ENCODE data around the gene SCO2. TPM values are rescaled to one million over a fixed set of nuclear protein-coding genes. Genes with fewer than 3 reads are reported as not detected.
A peak's percentile ranks its signal among the peaks of the same experiment; 100 is the strongest.

The SCO2 gene
- total RNA-seq, 1 donor = 7.3 TPM

GRCh38 chr22:50532824-50533796, 7.7 kb upstream of the SCO2 start:
- no peak for DNase-seq (ENCODE audit: low read depth in 2 of 3, low spot score in 2 of 3)

GRCh38 chr22:50531962-50532674, 6.7 kb upstream of the SCO2 start:
- DNase-seq (ENCODE audit: low read depth in 2 of 3, low spot score in 2 of 3) = no peak

GRCh38 chr22:50531546-50531961, 6.2 kb upstream of the SCO2 start:
- DNase-seq (ENCODE audit: low read depth in 2 of 3, low spot score in 2 of 3) = peak in 2 of 3 donors; percentile 52 to 57

- peak in 2 of 3 donors; percentile 79 to 87 for DNase-seq (ENCODE audit: low read depth in 2 of 3, low spot score in 2 of 3)
These were observed 5.6 kb upstream of the SCO2 start for GRCh38 chr22:50530877-50531545.

GRCh38 chr22:50530580-50530876, 5.1 kb upstream of the SCO2 start:
- DNase-seq (ENCODE audit: low read depth in 2 of 3, low spot score in 2 of 3) = no peak

- DNase-seq (ENCODE audit: low read depth in 2 of 3, low spot score in 2 of 3) = peak in 2 of 3 donors; percentile 42 to 48
These were observed 4.6 kb upstream of the SCO2 start, which contains the start of gene TYMP for GRCh38 chr22:50529897-50530579. TSS of gene TYMP (minus strand) at chr22:50530012. CDS start at chr22:50529709, 303 bp downstream.

- DNase-seq (ENCODE audit: low read depth in 2 of 3, low spot score in 2 of 3) = no peak
These were observed 4.1 kb upstream of the SCO2 start for GRCh38 chr22:50529416-50529896.

GRCh38 chr22:50528682-50529415, 3.5 kb upstream of the SCO2 start:
- no peak for DNase-seq (ENCODE audit: low read depth in 2 of 3, low spot score in 2 of 3)

- DNase-seq (ENCODE audit: low read depth in 2 of 3, low spot score in 2 of 3) = no peak
These were observed 2.7 kb upstream of the SCO2 start for GRCh38 chr22:50527921-50528681.

GRCh38 chr22:50526834-50527801, 1.7 kb upstream of the SCO2 start:
- peak in 1 of 3 donors; percentile 26 for DNase-seq (ENCODE audit: low read depth in 2 of 3, low spot score in 2 of 3)

GRCh38 chr22:50526108-50526833, 873 bp upstream of the SCO2 start:
- peak; percentile 76 to 89 (median 88) for DNase-seq (ENCODE audit: low read depth in 2 of 3, low spot score in 2 of 3)

- DNase-seq (ENCODE audit: low read depth in 2 of 3, low spot score in 2 of 3) = no peak
These were observed 385 bp upstream of the SCO2 start for GRCh38 chr22:50525858-50526107.

GRCh38 chr22:50524676-50525103, 708 bp downstream of the SCO2 start:
- DNase-seq (ENCODE audit: low read depth in 2 of 3, low spot score in 2 of 3) = peak in 1 of 3 donors; percentile 8

GRCh38 chr22:50523806-50524675, 1.4 kb downstream of the SCO2 start:
- no peak for DNase-seq (ENCODE audit: low read depth in 2 of 3, low spot score in 2 of 3)

GRCh38 chr22:50523458-50523805, 2.0 kb downstream of the SCO2 start:
- no peak for DNase-seq (ENCODE audit: low read depth in 2 of 3, low spot score in 2 of 3)

- DNase-seq (ENCODE audit: low read depth in 2 of 3, low spot score in 2 of 3) = no peak
These were observed 2.5 kb downstream of the SCO2 start for GRCh38 chr22:50522806-50523438.

All from hematopoietic multipotent progenitor cell (in vitro differentiated cells).